Osteoblast (primary cell): Measurements from ENCODE around the gene ITIH5. TPM values are rescaled to one million over a fixed set of nuclear protein-coding genes. Genes with fewer than 3 reads are reported as not detected.
"Not testable (repeated sequence)": the region's sequence is repeated elsewhere in the genome, so short reads cannot be mapped to it uniquely, and the experiment has no call there.

ENCODE experiments used
- DNase-seq: peaks from one replicate; pipeline ENCODE4 v3.0.0; 2011; ENCODE audit warnings: low spot score, mixed read lengths; ENCODE audit not compliant: insufficient read length; ENCODE audit errors: missing footprints
- H2AFZ ChIP-seq: 2 replicates; pipeline ENCODE4 v1.6.0; 2011; ENCODE audit warnings: mild to moderate bottlenecking, low read length
- H3K27ac ChIP-seq: 2 replicates; pipeline ENCODE4 v1.5.1; 2011; ENCODE audit warnings: mild to moderate bottlenecking, low read depth, low read length, moderate library complexity
- H3K27me3 ChIP-seq: 2 replicates; pipeline ENCODE4 v1.6.0; 2012; ENCODE audit warnings: mild to moderate bottlenecking, control low read depth, inconsistent platforms, low read length, moderate library complexity; ENCODE audit not compliant: insufficient read depth
- H3K36me3 ChIP-seq: 2 replicates; pipeline ENCODE4 v1.5.1; 2011; ENCODE audit warnings: mild to moderate bottlenecking, low read length, control low read depth, moderate library complexity; ENCODE audit not compliant: insufficient read depth
- H3K4me1 ChIP-seq: 2 replicates; pipeline ENCODE4 v1.5.1; 2011; ENCODE audit warnings: mild to moderate bottlenecking, low read length, control low read depth, moderate library complexity; ENCODE audit not compliant: insufficient read depth
- H3K4me2 ChIP-seq: 2 replicates; pipeline ENCODE4 v1.6.0; 2011; ENCODE audit warnings: mild to moderate bottlenecking, low read length; ENCODE audit not compliant: insufficient read depth
- H3K4me3 ChIP-seq: fragments of 200-600 bp; sonication (generic); 3 replicates; pipeline ENCODE4 v1.5.1; 2012; ENCODE audit warnings: mild to moderate bottlenecking, low read length, inconsistent platforms; ENCODE audit not compliant: insufficient read depth
- H3K79me2 ChIP-seq: 2 replicates; pipeline ENCODE4 v1.6.0; 2012; ENCODE audit warnings: mild to moderate bottlenecking, low read length, control low read depth, inconsistent platforms; ENCODE audit not compliant: insufficient read depth
- H3K9me3 ChIP-seq: 2 replicates; pipeline ENCODE4 v1.5.1; 2011; ENCODE audit warnings: low read depth, low read length, control low read depth
- H4K20me1 ChIP-seq: 2 replicates; pipeline ENCODE4 v1.6.0; 2012; ENCODE audit warnings: mild to moderate bottlenecking, low read length, control low read depth; ENCODE audit not compliant: insufficient read depth
- CTCF ChIP-seq: IDR thresholded peaks from 2 replicates; pipeline ENCODE4 v1.5.1; 2011; ENCODE audit warnings: mild to moderate bottlenecking, low read depth, low read length, moderate library complexity; ENCODE audit errors: extremely low read depth
- total RNA-seq: library from RNA; depleted of rRNA; stranded (reverse); fragments of >200 nt; gene quantifications from 2 replicates; pipeline ENCODE4 v1.2.3, GENCODE V29; 2012

The ITIH5 gene
- total RNA-seq, 1 donor = 2.2 TPM

GRCh38 chr10:7701158-7701742 is 34.5 kb upstream of the ITIH5 start:
- Histone ChIP-seq H3K36me3 (no peaks in the 10 kb centered on the region), H3K9me3 (no peaks in the 10 kb centered on the region), H3K27me3 (no peaks in the 10 kb centered on the region), H3K4me1 (no peaks in the 10 kb centered on the region), H3K27ac (no peak overlapping the region), H4K20me1 (no peaks in the 10 kb centered on the region), H3K4me3 (no peak overlapping the region), H3K4me2 (no peak overlapping the region), H3K79me2 (no peaks in the 10 kb centered on the region), H2AFZ (no peak overlapping the region)
- no peak for TF ChIP-seq CTCF
- no peak for DNase-seq

- no peak for DNase-seq
- H3K9me3 ChIP-seq = no peaks in the 10 kb centered on the region
- no peak overlapping the region for H3K27ac ChIP-seq
- H3K4me2 ChIP-seq = no peak overlapping the region
- TF ChIP-seq CTCF = no peak
- H3K4me3 ChIP-seq = no peak overlapping the region
- no peaks in the 10 kb centered on the region for H4K20me1 ChIP-seq
- no peaks in the 10 kb centered on the region for H3K4me1 ChIP-seq
- no peak overlapping the region for H2AFZ ChIP-seq
- H3K36me3 ChIP-seq = no peaks in the 10 kb centered on the region
- H3K27me3 ChIP-seq = no peaks in the 10 kb centered on the region
- H3K79me2 ChIP-seq = no peaks in the 10 kb centered on the region
These were observed 33.9 kb upstream of the ITIH5 start for GRCh38 chr10:7700577-7701125.

- no peaks in the 10 kb centered on the region for H3K9me3 ChIP-seq
- no peak overlapping the region for H3K27ac ChIP-seq
- DNase-seq = no peak
- H3K36me3 ChIP-seq = no peaks in the 10 kb centered on the region
- no peak overlapping the region for H2AFZ ChIP-seq
- no peaks in the 10 kb centered on the region for H3K27me3 ChIP-seq
- no peaks in the 10 kb centered on the region for H3K4me1 ChIP-seq
- TF ChIP-seq CTCF = no peak
- no peak overlapping the region for H3K4me3 ChIP-seq
- H3K4me2 ChIP-seq = no peak overlapping the region
- H4K20me1 ChIP-seq = no peaks in the 10 kb centered on the region
- no peaks in the 10 kb centered on the region for H3K79me2 ChIP-seq
These were observed 30.7 kb upstream of the ITIH5 start for GRCh38 chr10:7697426-7697825.

GRCh38 chr10:7696545-7696944 is 29.8 kb upstream of the ITIH5 start:
- H3K36me3 ChIP-seq = no peaks in the 10 kb centered on the region
- no peak for DNase-seq
- no peak overlapping the region for H2AFZ ChIP-seq
- no peaks in the 10 kb centered on the region for H3K79me2 ChIP-seq
- TF ChIP-seq CTCF = no peak
- H4K20me1 ChIP-seq = no peaks in the 10 kb centered on the region
- no peaks in the 10 kb centered on the region for H3K9me3 ChIP-seq
- H3K27ac ChIP-seq = no peak overlapping the region
- H3K4me1 ChIP-seq = no peaks in the 10 kb centered on the region
- no peak overlapping the region for H3K4me3 ChIP-seq
- no peaks in the 10 kb centered on the region for H3K27me3 ChIP-seq
- H3K4me2 ChIP-seq = no peak overlapping the region

- H4K20me1 ChIP-seq, H3K27me3 ChIP-seq: not testable (repeated sequence)
These were observed 26.4 kb upstream of the ITIH5 start for GRCh38 chr10:7693194-7693593.

GRCh38 chr10:7692368-7692767 is 25.6 kb upstream of the ITIH5 start:
- H3K9me3 ChIP-seq, H3K27me3 ChIP-seq, H3K4me1 ChIP-seq, H2AFZ ChIP-seq, H3K27ac ChIP-seq, H4K20me1 ChIP-seq, H3K4me3 ChIP-seq, H3K36me3 ChIP-seq, H3K79me2 ChIP-seq, DNase-seq, H3K4me2 ChIP-seq: not testable (repeated sequence)

More at GRCh38 chr10:7693194-7693593, 26.4 kb upstream of the ITIH5 start:
- not testable (repeated sequence) for H3K27ac ChIP-seq, H3K79me2 ChIP-seq, H3K4me3 ChIP-seq, H3K4me2 ChIP-seq, DNase-seq, H3K36me3 ChIP-seq, H3K4me1 ChIP-seq, H3K9me3 ChIP-seq, H2AFZ ChIP-seq
